Sigmoid colon (tissue), 7 donors: ENCODE results near the gene MRPL11. TPM values are rescaled to one million over a fixed set of nuclear protein-coding genes. Genes with fewer than 3 reads are reported as not detected.
A peak's percentile ranks its signal among the peaks of the same experiment; 100 is the strongest.

Experiments
- DNase-seq: peaks from one replicate; pipeline ENCODE4 v3.0.0-alpha.2; 2019
- H3K27ac ChIP-seq, 4 donors: fragments of 200-600 bp; sonication (generic); one replicate each; pipeline ENCODE4 v1.5.1; 2016 to 2019; ENCODE audit warnings: mild to moderate bottlenecking in 1 of 4
- H3K27me3 ChIP-seq, 3 donors: fragments of 200-600 bp; sonication (generic); one replicate each; pipeline ENCODE4 v1.5.1; 2019; ENCODE audit warnings: mild to moderate bottlenecking in 1 of 3
- H3K36me3 ChIP-seq, 4 donors: fragments of 200-600 bp; sonication (generic); one replicate each; pipeline ENCODE4 v1.5.1; 2016 to 2019
- H3K4me1 ChIP-seq, 4 donors: fragments of 200-600 bp; sonication (generic); one replicate each; pipeline ENCODE4 v1.5.1; 2017 to 2019
- H3K4me3 ChIP-seq, 4 donors: fragments of 200-600 bp; sonication (generic); one replicate each; pipeline ENCODE4 v1.5.1; 2017 to 2019; ENCODE audit warnings: mild to moderate bottlenecking in 2 of 4, moderate library complexity in 1 of 4
- H3K9me3 ChIP-seq, 4 donors: fragments of 200-600 bp in 3 of 4; sonication (generic) in 3 of 4; one replicate each; pipeline versions ENCODE4 v1.5.1 to v1.6.1; 2013 to 2019
- CTCF ChIP-seq, 4 experiments: fragments of 450-650 bp in 3 of 4; fragments of 200-600 bp in 1 of 4; IDR thresholded peaks; one replicate each; pipeline ENCODE4 v1.5.1; 2016 to 2019; ENCODE audit warnings: antibody characterized with exemption in 4 of 4, mild to moderate bottlenecking in 3 of 4, moderate library complexity in 2 of 4
- EP300 ChIP-seq, 4 donors: sonication (generic); formaldehyde crosslinking; IDR thresholded peaks; one replicate each; pipeline ENCODE4 v1.6.1; 2017; ENCODE audit warnings: antibody characterized with exemption in 4 of 4
- POLR2A ChIP-seq, 2 donors: fragments of 450-650 bp; IDR thresholded peaks; one replicate each; pipeline ENCODE4 v1.6.1; 2016; ENCODE audit warnings: antibody characterized with exemption in 2 of 2, mild to moderate bottlenecking in 2 of 2, moderate library complexity in 2 of 2
- POLR2AphosphoS5 ChIP-seq, 4 donors: sonication (generic); formaldehyde crosslinking; IDR thresholded peaks; one replicate each; pipeline ENCODE4 v1.6.1; 2017; ENCODE audit warnings: antibody characterized with exemption in 4 of 4
- WGBS, 2 donors: extraction: QIAGEN DNeasy Blood & Tissue Kit; methylation state at CpG; one replicate each; pipeline ENCODE4 v1.1.7; 2013; 5-methylcytosine and 5-hydroxymethylcytosine counted together
- intact Hi-C: fragments of 100-400 bp; cut with DNase I; formaldehyde crosslinking; loops from one replicate; pipeline ENCODE4 v1.15.1; 2023
- polyA plus RNA-seq, 3 donors: library from polyadenylated mRNA; stranded (reverse); fragments of 200-250 nt; gene quantifications; one replicate each; pipeline ENCODE4 v1.2.3, GENCODE V29; 2013
- total RNA-seq, 4 donors: library from RNA; depleted of rRNA; stranded (reverse); fragments of >200 nt; gene quantifications; one replicate each; pipeline ENCODE4 v1.1.0, GENCODE V29; 2016
- donor health status: healthy with polysubstance abuse.
- donor health status: Bipolar disorder and iron deficiency.
- donor health status: healthy.

MRPL11 gene
- 10 to 100 TPM; 54.2 to 77.8 (median 61.3) TPM for total RNA-seq
- polyA plus RNA-seq, result 100 to 1,000 TPM in 1 of 3 donors, 10 to 100 TPM in 2; 60.6 to 110 (median 70.3) TPM

- 8 to 9% methylated on average over 45 of the region's 45 CpGs for WGBS, 2 donors
- H3K4me1 ChIP-seq, result peaks cover 0 to 10% (median 8%) of the 10 kb centered on the region in 4 donors
- H3K36me3 ChIP-seq, result peaks cover 0 to 26% (median 16%) of the 10 kb centered on the region in 4 donors
- no peak for TF ChIP-seq POLR2A (IDR thresholded peaks at IDR 0.05)
- peak in 3 of 4 donors; percentile 24 to 62 (median 40) for TF ChIP-seq POLR2AphosphoS5 (IDR thresholded peaks at IDR 0.05)
- no peak for TF ChIP-seq EP300 (IDR thresholded peaks at IDR 0.05)
- peak; percentile 27 to 41 (median 38) for TF ChIP-seq CTCF (IDR thresholded peaks at IDR 0.05)
- peak within 1 kb of the TSS; percentile 83 to 90 (median 87) for H3K27ac ChIP-seq
- no peaks in the 10 kb centered on the region for H3K27me3 ChIP-seq
- H3K9me3 ChIP-seq, result peaks cover 0 to 7% (median 0%) of the 10 kb centered on the region in 4 donors
- peak within 1 kb of the TSS; percentile 54 to 88 (median 74) for H3K4me3 ChIP-seq
- peak; percentile 91 for DNase-seq
- intact Hi-C loops, result loop anchor here (2.0 kb wide), 1 partner anchor 26 kb away; no protein-coding TSS in a partner anchor
Observed at GRCh38 chr11:66438504-66439466, at the start of gene MRPL11. Gene MRPL11 (minus strand): TSS chr11:66438848. CDS start chr11:66438754, 94 bp downstream.

- 86 to 88% methylated on average over 7 of the region's 7 CpGs for WGBS, 2 donors
- Histone ChIP-seq H3K4me1 (peaks cover 0 to 9% (median 4%) of the 10 kb centered on the region in 4 donors), H3K36me3 (peaks cover 0 to 53% (median 3%) of the 10 kb centered on the region in 4 donors), H3K9me3 (no peaks in the 10 kb centered on the region), H3K27me3 (no peaks in the 10 kb centered on the region), H3K27ac (no peak overlapping the region), H3K4me3 (no peak overlapping the region)
- intact Hi-C loops, result no loop called here
- DNase-seq, result no peak
- TF ChIP-seq POLR2AphosphoS5 (IDR thresholded peaks at IDR 0.05) (no peak), EP300 (IDR thresholded peaks at IDR 0.05) (no peak), CTCF (IDR thresholded peaks at IDR 0.05) (no peak), POLR2A (IDR thresholded peaks at IDR 0.05) (no peak)
Observed at GRCh38 chr11:66484806-66485380, 46.2 kb upstream of the MRPL11 start.

- WGBS, 2 donors, result 1% methylated on average over 62 of the region's 62 CpGs
Observed at GRCh38 chr11:66480117-66480938, 41.7 kb upstream of the MRPL11 start, which contains the start of gene DPP3. Gene DPP3 (plus strand): TSS chr11:66480434. CDS start chr11:66482201, 1,767 bp downstream.

More at GRCh38 chr11:66480117-66480938, 41.7 kb upstream of the MRPL11 start, which contains the start of gene DPP3:
- peaks cover 0 to 26% (median 1%) of the 10 kb centered on the region in 4 donors for H3K36me3 ChIP-seq
- peak within 1 kb of the TSS; percentile 90 to 93 (median 92) for H3K27ac ChIP-seq
- peaks cover 0 to 21% (median 11%) of the 10 kb centered on the region in 4 donors for H3K4me1 ChIP-seq
- TF ChIP-seq POLR2A (IDR thresholded peaks at IDR 0.05), result peak; percentile 86 to 88
- no peak for TF ChIP-seq CTCF (IDR thresholded peaks at IDR 0.05)
- peak; percentile 83 to 95 (median 93) for TF ChIP-seq POLR2AphosphoS5 (IDR thresholded peaks at IDR 0.05)
- no peaks in the 10 kb centered on the region for H3K27me3 ChIP-seq
- peak within 1 kb of the TSS; percentile 56 to 75 (median 64) for H3K4me3 ChIP-seq
- intact Hi-C loops, result no loop called here
- DNase-seq, result peak; percentile 99
- H3K9me3 ChIP-seq, result no peaks in the 10 kb centered on the region
